ENCODE data around the gene TP53TG5.

Gene TP53TG5

GRCh38 chr20:45419188-45420091 lies 41.3 kb upstream of the TP53TG5 start:
- peak; percentile 82 for DNase-seq (ENCODE audit: low read depth)
- no peak for TF ChIP-seq CTCF (IDR thresholded peaks at IDR 0.05; ENCODE audit: insufficient read depth, low read depth, low read length, missing control alignments)
- H3K4me3 ChIP-seq (ENCODE audit: low read depth, low read length) = no peak overlapping the region

DNA sequence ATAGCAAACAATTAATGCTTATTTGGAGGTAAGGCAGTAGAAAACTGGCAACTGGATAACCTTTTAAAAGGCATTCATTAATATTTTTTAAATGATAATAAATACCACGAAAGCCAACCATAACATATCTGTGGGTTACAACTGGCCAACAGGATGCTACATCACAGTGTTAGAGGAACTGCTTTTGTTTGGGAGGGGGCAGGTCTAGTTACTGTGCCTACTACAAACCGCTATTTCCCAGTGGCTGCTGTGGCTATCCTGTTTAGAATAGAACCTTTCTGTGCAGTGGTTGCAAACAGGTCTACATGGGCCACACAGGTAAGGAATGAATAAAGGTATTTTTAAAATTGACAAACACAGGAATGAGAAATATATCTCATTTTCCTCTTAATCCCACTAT lies 38.8 kb upstream of the TP53TG5 start:
- H3K4me3 ChIP-seq (ENCODE audit: low read depth, low read length) = peak overlapping the region; percentile 99
- no peak for TF ChIP-seq CTCF (IDR thresholded peaks at IDR 0.05; ENCODE audit: insufficient read depth, low read depth, low read length, missing control alignments)
- peak; percentile 31 for DNase-seq (ENCODE audit: low read depth)

- TF ChIP-seq CTCF (IDR thresholded peaks at IDR 0.05; ENCODE audit: insufficient read depth, low read depth, low read length, missing control alignments) = no peak
- peak; percentile 91 for DNase-seq (ENCODE audit: low read depth)
- peak within 1 kb of the TSS; percentile 99 for H3K4me3 ChIP-seq (ENCODE audit: low read depth, low read length)
Observed at GRCh38 chr20:45415822-45416637, 37.9 kb upstream of the TP53TG5 start, which contains the start of gene PIGT. PIGT (plus strand) TSS chr20:45416141; CDS start chr20:45416157, 16 bp downstream.

DNA sequence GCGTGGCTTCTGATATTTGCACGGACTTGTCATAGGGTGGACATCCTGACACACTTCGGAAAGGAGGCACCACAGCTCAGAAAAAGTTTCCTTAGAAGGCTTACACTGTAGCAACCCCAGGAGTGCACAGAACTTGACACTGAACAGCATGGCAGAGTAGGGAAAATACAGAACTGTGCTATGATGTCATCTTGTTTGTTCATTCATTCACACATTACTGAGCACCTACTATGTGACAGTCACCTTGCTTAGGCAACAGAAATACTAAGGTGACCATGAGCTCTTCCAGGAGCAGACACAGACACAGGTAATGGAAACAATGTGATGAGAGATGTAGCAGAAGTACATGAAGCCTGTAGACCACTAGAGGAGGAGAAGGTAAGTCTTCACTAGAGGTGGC lies 35.4 kb upstream of the TP53TG5 start:
- H3K4me3 ChIP-seq (ENCODE audit: low read depth, low read length) = no peak overlapping the region
- no peak for DNase-seq (ENCODE audit: low read depth)
- no peak for TF ChIP-seq CTCF (IDR thresholded peaks at IDR 0.05; ENCODE audit: insufficient read depth, low read depth, low read length, missing control alignments)

DNA sequence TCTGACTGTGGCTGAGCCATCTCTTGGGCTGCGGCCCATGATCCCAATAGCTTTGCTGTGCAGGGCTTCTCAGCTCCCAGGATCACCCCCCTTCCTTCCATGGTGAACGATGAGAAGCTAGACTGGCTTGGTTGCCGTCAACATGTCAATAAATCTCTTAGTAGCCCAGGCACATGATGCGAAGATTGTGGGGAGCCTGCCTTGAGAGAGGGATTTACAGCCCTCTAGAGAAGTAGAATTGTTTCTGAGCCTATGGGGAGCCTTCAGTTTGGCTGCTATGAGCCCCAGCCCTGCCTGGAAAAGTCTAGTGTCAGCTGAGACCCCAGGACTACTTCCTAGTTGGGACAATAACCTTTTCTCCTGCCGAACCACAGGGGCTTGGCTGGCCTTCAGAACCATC lies 34.5 kb upstream of the TP53TG5 start:
- H3K4me3 ChIP-seq (ENCODE audit: low read depth, low read length) = no peak overlapping the region
- TF ChIP-seq CTCF (IDR thresholded peaks at IDR 0.05; ENCODE audit: insufficient read depth, low read depth, low read length, missing control alignments) = no peak
- DNase-seq (ENCODE audit: low read depth) = no peak

- no peak overlapping the region for H3K4me3 ChIP-seq (ENCODE audit: low read depth, low read length)
- TF ChIP-seq CTCF (IDR thresholded peaks at IDR 0.05; ENCODE audit: insufficient read depth, low read depth, low read length, missing control alignments) = no peak
- DNase-seq (ENCODE audit: low read depth) = no peak
Observed at GRCh38 chr20:45410887-45411286, 32.8 kb upstream of the TP53TG5 start.
